GM12875 (cell line): ENCODE results near the gene LHFPL2.

Experiments used
- H3K4me3 ChIP-seq: one replicate; pipeline ENCODE4 v1.5.1; 2011; ENCODE audit warnings: low read depth, low read length, control low read depth
- TF ChIP-seq, protein P1 (sequence below): IDR thresholded peaks from 2 replicates; pipeline ENCODE4 v1.5.1; 2011; ENCODE audit warnings: low read depth, mild to moderate bottlenecking, control low read depth, inconsistent platforms, low read length, moderate library complexity, borderline replicate concordance; ENCODE audit not compliant: insufficient read depth

The LHFPL2 gene

DNA sequence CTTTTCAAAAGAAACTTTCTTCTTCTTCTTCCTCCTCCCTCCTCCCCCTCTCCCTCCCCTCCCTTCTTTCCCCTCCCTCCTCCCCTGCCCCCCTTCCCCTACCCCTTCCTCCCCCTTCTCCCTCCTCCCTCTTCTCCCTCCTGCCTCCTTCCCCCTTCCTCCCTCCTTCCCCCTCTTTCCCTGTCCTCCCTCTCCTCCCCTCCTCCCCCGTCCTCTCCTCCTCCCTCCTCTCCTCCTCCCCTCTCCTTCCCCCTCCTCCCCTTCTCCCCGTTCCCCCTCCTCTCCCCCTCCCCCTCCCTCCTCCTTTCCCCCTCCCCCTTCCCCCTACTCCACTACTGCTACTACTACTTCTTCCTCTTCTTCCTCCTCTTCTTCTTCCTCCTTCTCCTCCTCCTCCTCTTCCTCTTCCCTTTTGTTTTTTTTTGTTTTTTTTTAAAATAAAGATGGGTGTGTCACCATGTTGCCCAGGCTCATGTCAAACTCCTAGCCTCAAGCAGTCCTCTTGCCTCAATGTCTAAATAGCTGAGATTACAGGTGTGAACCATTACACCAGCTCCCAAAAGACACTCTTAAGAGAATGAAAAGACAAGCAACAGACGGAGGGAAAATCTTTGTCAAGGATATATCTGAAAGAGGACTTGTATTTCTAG is 200.7 kb downstream of the LHFPL2 start:
- no peak overlapping the region for H3K4me3 ChIP-seq
- TF ChIP-seq, protein P1, sequence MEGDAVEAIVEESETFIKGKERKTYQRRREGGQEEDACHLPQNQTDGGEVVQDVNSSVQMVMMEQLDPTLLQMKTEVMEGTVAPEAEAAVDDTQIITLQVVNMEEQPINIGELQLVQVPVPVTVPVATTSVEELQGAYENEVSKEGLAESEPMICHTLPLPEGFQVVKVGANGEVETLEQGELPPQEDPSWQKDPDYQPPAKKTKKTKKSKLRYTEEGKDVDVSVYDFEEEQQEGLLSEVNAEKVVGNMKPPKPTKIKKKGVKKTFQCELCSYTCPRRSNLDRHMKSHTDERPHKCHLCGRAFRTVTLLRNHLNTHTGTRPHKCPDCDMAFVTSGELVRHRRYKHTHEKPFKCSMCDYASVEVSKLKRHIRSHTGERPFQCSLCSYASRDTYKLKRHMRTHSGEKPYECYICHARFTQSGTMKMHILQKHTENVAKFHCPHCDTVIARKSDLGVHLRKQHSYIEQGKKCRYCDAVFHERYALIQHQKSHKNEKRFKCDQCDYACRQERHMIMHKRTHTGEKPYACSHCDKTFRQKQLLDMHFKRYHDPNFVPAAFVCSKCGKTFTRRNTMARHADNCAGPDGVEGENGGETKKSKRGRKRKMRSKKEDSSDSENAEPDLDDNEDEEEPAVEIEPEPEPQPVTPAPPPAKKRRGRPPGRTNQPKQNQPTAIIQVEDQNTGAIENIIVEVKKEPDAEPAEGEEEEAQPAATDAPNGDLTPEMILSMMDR: no peak
